Esophagus squamous epithelium (tissue), 5 donors: ENCODE results near the gene GPAT3. TPM values are rescaled to one million over a fixed set of nuclear protein-coding genes. Genes with fewer than 3 reads are reported as not detected.
"Not testable (repeated sequence)": the region's sequence is repeated elsewhere in the genome, so short reads cannot be mapped to it uniquely, and the experiment has no call there.

Source experiments
- DNase-seq: peaks from one replicate; lab custom pipeline; 2025; lab: John Stamatoyannopoulos, UW
- H3K27ac ChIP-seq, 4 donors: fragments of 200-600 bp; sonication (generic); one replicate each; pipeline ENCODE4 v1.5.1; 2016 to 2019; ENCODE audit warnings: mild to moderate bottlenecking in 1 of 4
- H3K27me3 ChIP-seq, 4 donors: fragments of 200-600 bp; sonication (generic); 1 replicate in 3 of 4; 2 replicates in 1 of 4; pipeline versions ENCODE4 v1.5.1 to v1.6.0; 2017 to 2021; ENCODE audit warnings: antibody characterized with exemption in 1 of 4
- H3K36me3 ChIP-seq, 3 donors: fragments of 200-600 bp; sonication (generic); one replicate each; pipeline ENCODE4 v1.5.1; 2016 to 2019
- H3K4me1 ChIP-seq, 3 donors: fragments of 200-600 bp; sonication (generic); one replicate each; pipeline ENCODE4 v1.5.1; 2017 to 2019
- H3K4me3 ChIP-seq, 4 donors: fragments of 200-600 bp; sonication (generic); 1 replicate in 3 of 4; 2 replicates in 1 of 4; pipeline ENCODE4 v1.5.1; 2016 to 2019; ENCODE audit warnings: mild to moderate bottlenecking in 2 of 4, moderate library complexity in 1 of 4
- H3K9me3 ChIP-seq, 3 donors: fragments of 200-600 bp; sonication (generic); one replicate each; pipeline ENCODE4 v1.5.1; 2016 to 2019
- POLR2A ChIP-seq, 4 donors: fragments of 450-650 bp; IDR thresholded peaks; one replicate each; pipeline ENCODE4 v1.6.1; 2017; ENCODE audit warnings: antibody characterized with exemption in 4 of 4, mild to moderate bottlenecking in 4 of 4, moderate library complexity in 3 of 4
- WGBS, 2 donors: methylation state at CpG; one replicate each; pipeline ENCODE4 v1.1.5; 2018; 5-methylcytosine and 5-hydroxymethylcytosine counted together
- intact Hi-C: fragments of 100-400 bp; cut with DNase I; formaldehyde crosslinking; loops from one replicate; pipeline ENCODE4 v1.15.0; 2022
- total RNA-seq, 4 donors: library from RNA; depleted of rRNA; stranded (reverse); fragments of >200 nt; gene quantifications; one replicate each; pipeline ENCODE4 v1.1.0, GENCODE V29; 2016
- TF ChIP-seq, protein P1 (sequence below), 6 experiments: fragments of 450-650 bp in 4 of 6; fragments of 200-600 bp in 2 of 6; sonication (generic) in 2 of 6; IDR thresholded peaks; one replicate each; pipeline ENCODE4 v1.5.1; 2016 to 2019; ENCODE audit warnings: antibody characterized with exemption in 6 of 6, mild to moderate bottlenecking in 4 of 6, moderate library complexity in 4 of 6
- donor health status: DM: yes; HTN: yes; CAD: no.

Gene GPAT3
- total RNA-seq, 4 donors from 2014 or later: 3.3 to 7.2 (median 4.2) TPM

DNA sequence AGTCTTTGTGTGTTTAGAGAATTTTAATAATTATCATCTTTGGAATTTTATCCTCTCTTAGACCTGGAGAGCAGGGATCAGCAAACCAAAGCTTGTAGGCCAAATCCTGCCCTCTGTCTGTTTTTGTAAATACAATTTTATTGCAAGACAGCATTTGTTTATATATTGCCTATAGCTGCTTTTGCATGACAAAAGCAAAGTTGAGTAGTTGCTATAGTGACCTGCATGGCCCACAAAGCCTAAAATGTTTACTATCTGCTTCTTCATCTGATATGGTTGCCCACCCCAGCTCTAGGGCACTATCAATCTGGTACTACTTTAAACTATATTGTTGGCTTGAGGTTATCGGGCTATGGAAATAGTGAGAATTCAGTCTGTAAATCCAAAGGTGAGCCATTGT lies 80.3 kb downstream of the GPAT3 start:
- intact Hi-C loops: no loop called here
- H3K27ac ChIP-seq: no peak overlapping the region
- 0% methylated on average over 1 of the region's 1 CpG for WGBS, 2 donors

DNA sequence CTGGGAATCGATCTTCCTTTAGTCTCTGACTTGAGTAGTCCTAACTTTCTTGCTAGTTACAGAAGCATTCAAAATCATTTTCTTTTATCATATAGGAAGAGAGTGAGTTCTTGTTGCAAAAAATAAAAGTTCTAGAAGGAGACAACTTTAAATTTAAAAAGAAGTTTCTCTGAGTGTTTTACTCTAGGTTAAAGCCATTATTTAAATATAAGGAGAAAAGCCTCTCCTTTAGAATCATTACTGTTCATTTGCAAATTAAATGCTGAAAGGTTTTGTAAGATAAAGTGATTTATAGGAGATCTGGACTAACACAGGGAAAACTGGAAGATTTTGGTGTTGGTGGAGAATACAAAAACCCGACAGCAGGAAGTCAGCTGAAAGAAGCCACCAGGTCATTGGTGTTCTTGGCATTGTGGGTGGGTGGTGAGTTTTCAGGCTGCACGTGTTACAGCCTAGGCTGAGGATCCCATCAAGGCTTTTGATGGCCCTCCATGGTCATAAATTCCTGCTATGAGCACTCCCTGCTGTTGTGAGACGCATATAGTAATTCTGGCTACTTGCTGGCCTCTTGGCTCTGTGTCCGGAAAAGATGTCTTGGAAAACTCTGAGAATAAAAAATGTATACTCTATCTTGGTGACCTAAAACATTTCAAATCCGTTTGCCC lies 81.6 kb downstream of the GPAT3 start:
- 70 to 83% methylated on average over 6 of the region's 6 CpGs for WGBS, 2 donors
- Histone ChIP-seq H3K4me1 (peaks cover 0 to 13% (median 7%) of the 10 kb centered on the region in 3 donors), H3K4me3 (no peak overlapping the region), H3K27ac (no peak overlapping the region), H3K36me3 (no peaks in the 10 kb centered on the region), H3K9me3 (peaks cover 0 to 34% (median 11%) of the 10 kb centered on the region in 3 donors), H3K27me3 (peaks cover 0 to 3% (median 0%) of the 10 kb centered on the region in 4 donors)
- no peak for DNase-seq
- intact Hi-C loops: no loop called here
- TF ChIP-seq, protein P1, sequence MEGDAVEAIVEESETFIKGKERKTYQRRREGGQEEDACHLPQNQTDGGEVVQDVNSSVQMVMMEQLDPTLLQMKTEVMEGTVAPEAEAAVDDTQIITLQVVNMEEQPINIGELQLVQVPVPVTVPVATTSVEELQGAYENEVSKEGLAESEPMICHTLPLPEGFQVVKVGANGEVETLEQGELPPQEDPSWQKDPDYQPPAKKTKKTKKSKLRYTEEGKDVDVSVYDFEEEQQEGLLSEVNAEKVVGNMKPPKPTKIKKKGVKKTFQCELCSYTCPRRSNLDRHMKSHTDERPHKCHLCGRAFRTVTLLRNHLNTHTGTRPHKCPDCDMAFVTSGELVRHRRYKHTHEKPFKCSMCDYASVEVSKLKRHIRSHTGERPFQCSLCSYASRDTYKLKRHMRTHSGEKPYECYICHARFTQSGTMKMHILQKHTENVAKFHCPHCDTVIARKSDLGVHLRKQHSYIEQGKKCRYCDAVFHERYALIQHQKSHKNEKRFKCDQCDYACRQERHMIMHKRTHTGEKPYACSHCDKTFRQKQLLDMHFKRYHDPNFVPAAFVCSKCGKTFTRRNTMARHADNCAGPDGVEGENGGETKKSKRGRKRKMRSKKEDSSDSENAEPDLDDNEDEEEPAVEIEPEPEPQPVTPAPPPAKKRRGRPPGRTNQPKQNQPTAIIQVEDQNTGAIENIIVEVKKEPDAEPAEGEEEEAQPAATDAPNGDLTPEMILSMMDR (IDR thresholded peaks at IDR 0.05): no peak
- no peak for TF ChIP-seq POLR2A (IDR thresholded peaks at IDR 0.05)

More for the DNA sequence above, 80.3 kb downstream of the GPAT3 start:
- peaks cover 0 to 13% (median 7%) of the 10 kb centered on the region in 3 donors for H3K4me1 ChIP-seq
- no peaks in the 10 kb centered on the region for H3K36me3 ChIP-seq
- H3K9me3 ChIP-seq: peaks cover 0 to 21% (median under 1%) of the 10 kb centered on the region in 3 donors
- H3K4me3 ChIP-seq: no peak overlapping the region
- no peak for DNase-seq
- peaks cover 0 to 3% (median 0%) of the 10 kb centered on the region in 4 donors for H3K27me3 ChIP-seq
- TF ChIP-seq, protein P1 (IDR thresholded peaks at IDR 0.05): no peak

DNA sequence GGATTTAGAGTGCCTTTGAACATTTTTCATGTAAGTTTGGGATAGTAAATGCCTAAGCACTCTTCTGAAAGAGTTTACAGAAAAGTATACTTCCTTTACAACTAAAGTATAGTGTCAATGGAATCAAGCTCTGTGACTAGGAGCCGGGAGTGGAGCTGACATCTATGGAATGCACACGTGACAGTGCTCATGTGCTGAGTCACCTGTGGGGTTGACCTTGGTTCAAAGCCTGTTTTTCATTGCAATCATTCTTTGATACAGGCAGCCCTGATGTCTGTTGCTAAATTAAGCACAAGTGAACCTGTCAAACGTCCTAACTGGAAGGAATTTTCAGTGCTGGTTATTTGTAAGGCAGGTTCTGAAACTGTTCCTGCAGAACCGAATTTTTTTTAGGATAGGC lies 82.5 kb downstream of the GPAT3 start:
- Histone ChIP-seq H3K9me3 (peaks cover 0 to 35% (median 16%) of the 10 kb centered on the region in 3 donors), H3K4me3 (no peak overlapping the region), H3K27me3 (peaks cover 0 to 3% (median 0%) of the 10 kb centered on the region in 4 donors), H3K36me3 (no peaks in the 10 kb centered on the region), H3K27ac (peak overlapping the region in 3 of 4 donors; percentile 13 to 62 (median 57)), H3K4me1 (peaks cover 0 to 13% (median 7%) of the 10 kb centered on the region in 3 donors)
- 8 to 15% methylated on average over 4 of the region's 4 CpGs for WGBS, 2 donors
- no peak for TF ChIP-seq POLR2A (IDR thresholded peaks at IDR 0.05)
- TF ChIP-seq, protein P1 (IDR thresholded peaks at IDR 0.05): no peak
- intact Hi-C loops: no loop called here
- DNase-seq: no peak

DNA sequence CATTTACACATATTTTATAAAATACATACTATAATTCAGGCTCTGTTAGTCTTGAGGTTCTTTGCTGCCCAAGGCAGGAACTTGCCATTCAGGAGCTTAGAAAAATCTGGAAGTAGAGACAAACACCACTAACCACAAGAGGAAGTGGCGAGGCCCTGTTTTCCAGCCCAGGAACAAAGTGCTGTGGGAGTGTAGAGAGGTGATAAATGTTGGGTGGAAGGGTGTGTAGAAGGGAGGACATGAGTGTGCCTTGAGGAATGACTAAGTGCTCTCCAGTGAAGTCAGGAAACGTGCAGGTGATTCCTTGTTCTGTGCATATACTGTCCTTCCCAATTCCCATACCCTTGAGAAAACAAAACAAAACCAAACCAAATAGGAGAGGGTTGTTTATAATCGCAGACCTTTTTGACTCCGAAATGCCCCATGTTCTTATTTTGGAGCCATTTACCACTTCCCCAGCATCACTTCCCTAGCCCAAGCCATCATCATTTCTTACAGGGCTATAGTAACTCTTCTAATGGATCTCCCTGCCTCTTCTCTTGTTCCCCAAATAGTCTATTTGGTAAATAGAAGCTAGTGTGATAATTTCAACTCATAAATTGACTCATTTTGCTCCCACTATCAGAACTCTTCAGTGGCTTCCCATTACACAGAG lies 83.2 kb downstream of the GPAT3 start:
- Histone ChIP-seq H3K9me3 (peaks cover 0 to 29% (median 16%) of the 10 kb centered on the region in 3 donors), H3K27ac (peak overlapping the region in 2 of 4 donors; percentile 57 to 62), H3K36me3 (no peaks in the 10 kb centered on the region), H3K4me1 (peaks cover 0 to 13% (median 7%) of the 10 kb centered on the region in 3 donors), H3K4me3 (no peak overlapping the region), H3K27me3 (peaks cover 0 to 3% (median 0%) of the 10 kb centered on the region in 4 donors)
- TF ChIP-seq, protein P1 (IDR thresholded peaks at IDR 0.05): no peak
- no peak for TF ChIP-seq POLR2A (IDR thresholded peaks at IDR 0.05)
- intact Hi-C loops: no loop called here
- 49 to 54% methylated on average over 4 of the region's 4 CpGs for WGBS, 2 donors
- no peak for DNase-seq

DNA sequence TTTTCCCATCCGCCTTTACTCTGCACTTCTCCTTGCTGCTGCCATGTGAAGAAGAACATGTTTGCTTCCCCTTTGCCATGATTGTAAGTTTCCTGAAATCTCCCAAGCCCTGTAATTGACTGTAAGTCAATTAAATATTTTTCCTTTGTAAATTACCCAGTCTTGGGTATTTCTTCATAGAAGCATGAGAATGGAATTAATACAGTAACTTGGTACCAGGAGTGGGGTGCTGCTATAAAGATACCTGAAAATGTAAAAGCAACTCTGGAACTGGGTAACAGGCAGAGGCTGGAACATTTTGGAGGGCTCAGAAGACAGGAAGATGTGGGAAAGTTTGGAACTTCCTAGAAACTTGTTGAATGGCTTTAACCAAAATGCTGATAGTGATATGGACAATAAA lies 86.2 kb downstream of the GPAT3 start:
- H3K36me3 ChIP-seq, DNase-seq, H3K27ac ChIP-seq, H3K27me3 ChIP-seq, intact Hi-C loops, H3K4me3 ChIP-seq: not testable (repeated sequence)
- WGBS, 2 donors: 77 to 96% methylated on average over 1 of the region's 1 CpG
- Histone ChIP-seq H3K4me1 (peaks cover 0 to 13% (median 7%) of the 10 kb centered on the region in 3 donors), H3K9me3 (peaks cover 0 to 22% (median 16%) of the 10 kb centered on the region in 3 donors)
